GM21528 (cell line): ENCODE measurements around the gene NTM.

Source experiments
- ATAC-seq: cut with Tn5 transposase; IDR thresholded peaks from one replicate; pipeline ENCODE4 v1.9.1; 2021; ENCODE audit warnings: mild to moderate bottlenecking, moderate library complexity; ENCODE audit not compliant: unreplicated experiment, low FRiP score

The NTM gene

DNA sequence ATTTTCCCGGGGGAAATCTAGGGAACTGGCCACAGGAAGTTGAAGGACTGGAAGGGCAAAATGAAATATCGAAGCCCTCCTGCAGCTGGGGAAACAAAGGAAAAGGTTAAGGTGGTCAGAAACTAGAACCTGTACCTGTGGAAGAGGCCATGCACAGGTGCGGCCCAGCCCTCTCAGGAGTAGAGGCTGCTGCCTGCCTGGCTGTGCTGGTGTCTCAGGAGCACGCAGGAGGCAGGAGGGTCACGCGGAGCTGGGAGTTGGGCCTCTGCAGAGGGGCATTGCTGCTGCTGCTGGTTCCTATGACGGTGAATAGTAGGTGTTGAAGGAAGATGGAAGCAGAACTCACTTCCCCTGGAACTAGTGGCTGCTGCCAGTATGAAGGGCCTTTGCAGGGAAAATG is 425.7 kb downstream of the NTM start:
- no peak for ATAC-seq

- ATAC-seq = no peak
Measured at GRCh38 chr11:131796541-131796940, 426.1 kb downstream of the NTM start.

DNA sequence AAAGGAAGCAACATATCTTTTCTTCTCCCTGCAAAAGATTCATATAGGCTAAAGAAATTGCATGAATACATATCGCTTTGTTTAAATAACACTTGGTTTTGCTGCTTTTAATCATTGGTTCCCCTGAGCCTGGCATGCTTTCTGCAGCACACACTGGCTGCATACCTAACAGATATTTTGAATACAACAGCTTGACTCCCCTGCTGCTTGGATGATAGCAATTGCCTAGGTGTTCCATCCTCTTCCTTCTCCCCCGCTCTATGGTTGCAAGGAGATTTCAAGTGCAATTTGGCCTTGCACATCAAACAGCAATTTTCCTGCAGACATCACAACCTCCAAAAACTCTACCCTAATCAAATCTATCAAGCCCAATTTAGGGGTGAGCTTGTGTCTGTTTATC is 430.0 kb downstream of the NTM start:
- ATAC-seq = no peak

- ATAC-seq = no peak
Measured at GRCh38 chr11:131802440-131803115, 432.2 kb downstream of the NTM start.

DNA sequence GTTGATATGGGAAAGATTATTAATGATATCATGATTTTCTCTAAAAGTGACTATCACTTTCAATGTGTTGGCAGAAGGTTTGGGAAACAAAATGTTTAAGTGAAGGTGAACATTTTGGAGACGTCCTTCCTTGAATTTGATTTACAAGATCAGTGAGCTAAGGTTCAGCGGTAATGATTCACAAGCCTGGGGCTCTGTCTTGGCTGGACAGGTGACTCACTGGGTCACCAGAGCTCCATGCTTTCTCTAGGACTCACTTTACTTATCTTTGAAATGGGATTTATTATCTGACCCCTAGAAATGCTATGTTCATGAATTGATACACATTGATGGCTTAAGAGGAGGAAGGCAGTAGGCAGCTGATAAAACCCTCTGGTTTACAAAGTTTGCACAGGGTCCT is 437.5 kb downstream of the NTM start:
- ATAC-seq = no peak

DNA sequence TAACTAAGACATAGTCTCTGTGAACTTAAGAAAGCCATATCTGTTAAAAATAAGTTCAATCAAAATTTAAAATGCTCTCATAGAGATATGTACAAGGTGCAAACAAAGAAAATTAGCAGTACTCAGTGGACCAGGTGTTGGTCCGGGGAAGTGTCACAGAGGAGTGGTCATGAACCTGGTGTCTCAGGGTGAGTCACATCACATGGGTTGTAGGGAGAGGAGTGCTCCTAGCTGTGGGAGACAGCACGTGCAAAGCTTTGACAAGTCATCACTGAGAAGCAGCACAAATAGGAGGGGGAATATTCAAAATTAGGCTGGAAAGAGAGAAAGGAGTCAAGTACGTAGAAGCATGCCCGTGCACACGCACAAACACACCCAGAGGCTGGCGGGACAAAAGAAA is 438.1 kb downstream of the NTM start:
- ATAC-seq = no peak

- no peak for ATAC-seq
Measured at GRCh38 chr11:131809203-131809918, 438.9 kb downstream of the NTM start.

DNA sequence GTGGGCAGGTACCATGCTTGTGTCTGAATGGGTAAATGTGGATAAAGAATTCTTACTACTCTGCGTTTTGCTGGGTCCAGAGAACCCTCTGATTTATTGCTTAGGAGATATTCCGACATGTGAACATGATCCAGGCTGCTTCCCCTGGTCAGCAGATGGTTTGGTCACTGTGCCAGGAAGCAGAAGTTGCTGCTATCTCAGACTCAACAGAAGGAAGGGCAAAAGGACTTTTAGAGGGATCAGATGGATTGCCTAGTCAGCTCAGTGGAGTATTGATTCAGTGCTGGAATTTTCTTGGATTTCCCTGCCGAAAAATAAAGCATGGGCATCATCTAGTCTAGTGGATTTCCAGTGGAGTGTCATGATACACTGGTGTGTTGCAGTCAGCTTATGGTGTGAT is 440.1 kb downstream of the NTM start:
- no peak for ATAC-seq

DNA sequence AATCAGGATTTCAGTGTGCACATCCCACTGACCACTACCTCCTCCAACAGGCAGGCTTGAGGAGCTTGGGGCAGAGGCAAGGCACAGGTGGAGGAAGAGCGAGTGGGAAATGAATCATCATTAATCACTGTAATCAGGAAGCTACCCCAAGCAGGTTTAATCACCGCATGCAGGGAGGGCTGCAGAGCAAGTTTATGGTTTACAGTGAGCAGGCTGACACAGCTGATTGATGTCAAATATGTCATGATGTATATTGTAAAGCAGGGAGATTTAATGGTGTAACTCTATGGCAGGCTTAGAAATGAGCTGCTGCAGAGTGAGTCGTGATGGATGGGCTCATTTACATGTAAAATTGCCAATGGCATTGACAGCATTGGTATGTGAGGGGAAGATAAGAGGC is 441.0 kb downstream of the NTM start:
- no peak for ATAC-seq

- ATAC-seq = no peak
Measured at GRCh38 chr11:131814108-131814507, 443.7 kb downstream of the NTM start.

GRCh38 chr11:131815590-131815989 is 445.2 kb downstream of the NTM start:
- ATAC-seq = no peak

DNA sequence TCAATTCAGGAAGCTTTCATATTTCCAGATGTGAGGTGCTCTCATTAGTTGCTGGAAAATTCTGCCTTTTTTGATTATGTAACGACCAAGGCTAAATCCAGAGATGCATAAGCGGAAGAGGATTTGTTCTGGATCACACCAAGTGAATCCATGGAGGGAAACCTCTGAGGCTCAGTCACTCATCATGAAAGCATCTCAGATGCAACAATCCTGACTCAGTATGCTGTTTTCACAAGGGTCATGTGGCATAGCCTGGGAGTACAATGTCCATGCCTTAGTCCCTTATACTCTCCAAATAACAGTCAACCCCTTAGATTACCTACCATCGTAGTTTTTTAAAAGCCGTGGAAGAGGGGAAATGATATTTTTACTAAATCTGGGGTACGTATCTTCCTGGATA is 445.6 kb downstream of the NTM start:
- no peak for ATAC-seq

DNA sequence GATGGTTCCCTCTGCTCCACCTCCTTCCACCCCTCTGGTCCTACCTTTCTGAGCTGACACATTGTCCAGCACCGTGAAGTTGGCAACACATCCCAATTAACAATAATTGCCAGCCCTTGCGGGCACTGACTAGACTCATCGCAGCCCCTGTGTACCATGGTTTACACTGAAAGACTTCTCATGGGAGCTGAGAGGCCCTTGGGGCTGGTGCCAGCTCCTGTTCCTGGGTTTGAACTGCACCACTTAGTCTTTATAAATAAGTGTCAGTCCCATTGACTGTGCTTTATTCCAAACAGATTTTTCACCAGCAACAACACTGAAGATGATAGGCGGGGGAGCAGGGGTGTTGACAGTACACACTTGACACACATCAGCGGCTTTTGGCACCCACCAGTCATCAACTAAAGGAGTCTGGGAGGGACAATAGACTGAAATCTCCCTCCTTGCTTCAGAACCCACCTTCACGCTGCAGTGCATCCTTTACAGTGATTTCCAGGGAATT is 447.3 kb downstream of the NTM start:
- ATAC-seq = no peak

DNA sequence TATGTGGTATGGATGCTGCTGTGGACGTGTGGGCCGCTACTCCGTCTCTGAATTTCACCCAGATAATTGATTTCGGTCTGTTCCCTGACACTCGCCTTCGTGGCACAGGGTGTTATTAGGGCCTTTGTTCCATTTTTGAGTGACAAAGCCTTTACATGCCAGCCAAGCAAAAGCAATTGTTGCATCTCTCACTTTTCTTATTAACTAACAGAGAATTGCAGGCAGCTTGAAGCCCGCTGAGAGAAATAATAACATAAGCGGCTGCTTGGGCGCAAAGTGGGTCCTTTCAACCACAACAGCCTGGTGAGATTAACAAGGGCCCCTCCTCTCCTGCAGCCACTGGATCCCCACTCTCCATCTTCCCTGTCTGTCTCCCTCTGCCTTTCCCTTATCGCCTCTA is 449.4 kb downstream of the NTM start:
- ATAC-seq = no peak

DNA sequence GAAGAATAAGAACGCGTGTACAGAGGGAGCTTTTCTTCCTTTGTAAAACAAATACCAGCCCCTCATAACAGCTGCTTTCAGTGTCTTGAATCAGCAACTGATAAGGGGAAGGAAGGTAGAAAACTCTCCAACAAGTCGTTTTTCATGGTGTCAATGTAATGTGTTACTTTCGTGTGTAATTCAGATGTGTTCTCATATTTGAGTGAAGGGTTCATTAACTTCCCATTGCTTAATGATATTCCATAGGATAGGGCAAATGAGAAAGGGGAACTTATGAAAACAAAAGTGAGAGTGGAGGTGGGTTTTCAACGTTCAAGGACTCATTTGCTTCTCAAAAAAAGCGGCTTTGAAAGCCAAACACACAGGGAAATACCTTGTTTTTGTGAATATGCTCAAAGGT is 452.1 kb downstream of the NTM start:
- ATAC-seq = no peak

- ATAC-seq = no peak
Measured at GRCh38 chr11:131823772-131824171, 453.4 kb downstream of the NTM start.

DNA sequence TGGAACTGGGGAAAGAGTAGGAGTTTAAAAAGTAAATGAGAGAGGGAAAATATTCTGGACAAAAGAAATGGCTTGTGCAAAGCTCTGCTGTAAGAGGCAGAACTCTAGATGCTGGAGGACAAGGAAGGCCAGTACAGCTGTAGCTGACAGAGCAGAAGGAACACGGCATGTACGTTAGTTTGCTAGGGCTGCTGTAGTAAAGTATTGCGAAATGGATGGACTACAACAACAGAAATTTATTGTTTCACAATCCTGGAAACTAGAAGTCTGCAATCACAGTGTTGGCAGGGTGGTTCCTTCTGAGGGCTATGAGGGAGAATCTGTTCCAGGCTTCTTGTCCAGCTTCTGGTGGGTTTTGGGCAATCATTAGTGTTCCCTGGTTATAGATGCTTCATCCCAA is 454.4 kb downstream of the NTM start:
- no peak for ATAC-seq

GRCh38 chr11:131827430-131827829 is 457.0 kb downstream of the NTM start:
- no peak for ATAC-seq

- no peak for ATAC-seq
Measured at GRCh38 chr11:131829725-131830124, 459.3 kb downstream of the NTM start.

GRCh38 chr11:131832079-131832478 is 461.7 kb downstream of the NTM start:
- ATAC-seq = no peak

- no peak for ATAC-seq
Measured at GRCh38 chr11:131833366-131833765, 463.0 kb downstream of the NTM start.

GRCh38 chr11:131837562-131837961 is 467.1 kb downstream of the NTM start:
- ATAC-seq = no peak
